G401.6 (cell line): ENCODE results near the gene WRNIP1.
"Not testable (repeated sequence)": the region's sequence is repeated elsewhere in the genome, so short reads cannot be mapped to it uniquely, and the experiment has no call there.

Experiments
- FAIRE-seq: peaks from 2 replicates; lab custom pipeline; 2012; peaks lifted over from hg19 to GRCh38; lab: Jason Lieb, UNC

Gene WRNIP1

GRCh38 chr6:2786269-2786668 lies 21.1 kb downstream of the WRNIP1 start:
- FAIRE-seq, result no peak

GRCh38 chr6:2790588-2791449 lies 25.6 kb downstream of the WRNIP1 start:
- peak; percentile 93 for FAIRE-seq

- no peak for FAIRE-seq
Observed at GRCh38 chr6:2791450-2791974, 26.3 kb downstream of the WRNIP1 start.

GRCh38 chr6:2792330-2793110 lies 27.3 kb downstream of the WRNIP1 start:
- no peak for FAIRE-seq

- FAIRE-seq, result no peak
Observed at GRCh38 chr6:2793534-2794151, 28.4 kb downstream of the WRNIP1 start.

GRCh38 chr6:2794171-2794730 lies 29.1 kb downstream of the WRNIP1 start:
- FAIRE-seq, result no peak

GRCh38 chr6:2795162-2795561 lies 30.0 kb downstream of the WRNIP1 start:
- no peak for FAIRE-seq

GRCh38 chr6:2795956-2796355 lies 30.8 kb downstream of the WRNIP1 start:
- no peak for FAIRE-seq

GRCh38 chr6:2796861-2797260 lies 31.7 kb downstream of the WRNIP1 start:
- FAIRE-seq, result no peak

- FAIRE-seq, result no peak
Observed at GRCh38 chr6:2797564-2798031, 32.4 kb downstream of the WRNIP1 start.

GRCh38 chr6:2798586-2799134 lies 33.5 kb downstream of the WRNIP1 start:
- FAIRE-seq, result no peak

- FAIRE-seq, result no peak
Observed at GRCh38 chr6:2799936-2800527, 34.8 kb downstream of the WRNIP1 start.

- no peak for FAIRE-seq
Observed at GRCh38 chr6:2800552-2801316, 35.5 kb downstream of the WRNIP1 start.

- not testable (repeated sequence) for FAIRE-seq
Observed at GRCh38 chr6:2801687-2802086, 36.5 kb downstream of the WRNIP1 start.

GRCh38 chr6:2802521-2803060 lies 37.4 kb downstream of the WRNIP1 start:
- no peak for FAIRE-seq

- no peak for FAIRE-seq
Observed at GRCh38 chr6:2803731-2804429, 38.7 kb downstream of the WRNIP1 start.

- no peak for FAIRE-seq
Observed at GRCh38 chr6:2804516-2804915, 39.3 kb downstream of the WRNIP1 start.

- FAIRE-seq, result no peak
Observed at GRCh38 chr6:2805031-2805430, 39.8 kb downstream of the WRNIP1 start.

- no peak for FAIRE-seq
Observed at GRCh38 chr6:2806644-2807043, 41.5 kb downstream of the WRNIP1 start.
